Measurements from ENCODE around the gene STXBP3. TPM values are rescaled to one million over a fixed set of nuclear protein-coding genes. Genes with fewer than 3 reads are reported as not detected.

Gene STXBP3
- total and polyA plus RNA-seq, 2 of the 4 experiments (the other 2 are of a cell fraction), result 19.1 to 19.7 TPM

DNA sequence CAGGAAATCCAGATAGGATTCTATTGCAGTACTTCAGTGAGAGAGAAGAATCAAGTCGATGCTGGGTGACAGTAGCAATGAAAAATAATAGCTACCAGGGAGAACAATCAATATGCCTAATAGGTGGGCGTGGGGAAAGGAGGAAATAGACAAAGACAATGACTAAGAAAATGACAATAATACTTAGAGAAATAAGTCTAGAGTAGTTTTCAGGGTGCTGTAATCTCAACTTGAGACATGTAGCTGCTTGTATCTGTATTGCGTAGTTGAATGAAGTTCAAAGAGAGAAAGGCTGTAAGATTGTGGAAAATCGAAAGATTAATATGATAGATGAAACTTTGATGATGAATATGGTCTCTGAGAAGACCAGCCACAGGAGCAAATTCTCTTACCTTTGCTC lies 2.6 kb downstream of the STXBP3 start:
- H3K27me3 ChIP-seq (ENCODE audit: control insufficient read depth, insufficient read depth, low read length), result no peaks in the 10 kb centered on the region

More for the DNA sequence above, 2.6 kb downstream of the STXBP3 start:
- no peak overlapping the region for H2AK9ac ChIP-seq (replicated peaks; ENCODE audit: low read depth, low read length, poor library complexity)
- H3K4me3 ChIP-seq (ENCODE audit: insufficient read depth, low read depth, low read length), result no peak overlapping the region
- H3K9me1 ChIP-seq (ENCODE audit: insufficient read depth, low read length), result 0 out of 2 replicates have a peak, but pooled peaks cover 2% of the 10 kb centered on the region
- H3K79me1 ChIP-seq (ENCODE audit: low read depth in 1 of 2, low read length in 2 of 2), result peaks cover 23 to 35% of the 10 kb centered on the region in 2 experiments
- no peak overlapping the region for H3K18ac ChIP-seq (ENCODE audit: low read depth, low read length)
- no peak overlapping the region for H3K23ac ChIP-seq (ENCODE audit: low read depth, low read length)
- no peaks in the 10 kb centered on the region for H3K9me3 ChIP-seq (ENCODE audit: control insufficient read depth, insufficient read depth, low read length)
- H3K14ac ChIP-seq (replicated peaks; ENCODE audit: low read depth, low read length), result no peak overlapping the region
- H2AK5ac ChIP-seq (ENCODE audit: low read depth, low read length), result no peak overlapping the region
- no peak overlapping the region for H4K91ac ChIP-seq (ENCODE audit: insufficient read depth, low read depth, low read length)
- H3K4me2 ChIP-seq (ENCODE audit: low read depth, low read length), result no peak overlapping the region
- TF ChIP-seq BHLHE40 (IDR thresholded peaks at IDR 0.05; ENCODE audit: low read depth, low read length), result no peak
- no peak for TF ChIP-seq FOS (IDR thresholded peaks at IDR 0.05; ENCODE audit: low read depth, low read length)
- TF ChIP-seq SMC3 (IDR thresholded peaks at IDR 0.05; ENCODE audit: low read depth, low read length), result no peak
- no peak for TF ChIP-seq MAFK (IDR thresholded peaks at IDR 0.05; ENCODE audit: low read depth, low read length)
- TF ChIP-seq, protein P1, sequence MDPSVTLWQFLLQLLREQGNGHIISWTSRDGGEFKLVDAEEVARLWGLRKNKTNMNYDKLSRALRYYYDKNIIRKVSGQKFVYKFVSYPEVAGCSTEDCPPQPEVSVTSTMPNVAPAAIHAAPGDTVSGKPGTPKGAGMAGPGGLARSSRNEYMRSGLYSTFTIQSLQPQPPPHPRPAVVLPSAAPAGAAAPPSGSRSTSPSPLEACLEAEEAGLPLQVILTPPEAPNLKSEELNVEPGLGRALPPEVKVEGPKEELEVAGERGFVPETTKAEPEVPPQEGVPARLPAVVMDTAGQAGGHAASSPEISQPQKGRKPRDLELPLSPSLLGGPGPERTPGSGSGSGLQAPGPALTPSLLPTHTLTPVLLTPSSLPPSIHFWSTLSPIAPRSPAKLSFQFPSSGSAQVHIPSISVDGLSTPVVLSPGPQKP (IDR thresholded peaks at IDR 0.05; ENCODE audit: borderline replicate concordance, low read depth, low read length), result no peak
- TF ChIP-seq MXI1 (IDR thresholded peaks at IDR 0.05; ENCODE audit: borderline replicate concordance, low read depth, low read length), result no peak
- no peak for TF ChIP-seq POLR2A (IDR thresholded peaks at IDR 0.05; ENCODE audit: low read depth, low read length)
- TF ChIP-seq NFE2L2 (IDR thresholded peaks at IDR 0.05; ENCODE audit: low read depth, low read length), result no peak
- no peak for TF ChIP-seq MAZ (IDR thresholded peaks at IDR 0.05; ENCODE audit: borderline replicate concordance, low read depth, low read length)
- no peaks in the 10 kb centered on the region for H3K4me1 ChIP-seq (ENCODE audit: control insufficient read depth, insufficient read depth, low read length)
- H2BK5ac ChIP-seq (ENCODE audit: low read depth, low read length, poor library complexity, severe bottlenecking), result no peak overlapping the region
- CTCF ChIA-PET, result no interaction called here
- H4K20me1 ChIP-seq (ENCODE audit: insufficient read depth, low read length), result peaks cover 6% of the 10 kb centered on the region; the same call in 1 of the 2 replicates
- dilution Hi-C loops (cut with HindIII; ENCODE audit: low sequenced_read_pairs, unreplicated experiment) (no loop called here), intact Hi-C loops (cut with micrococcal nuclease) (no loop called here), in situ Hi-C loops (cut with MboI; ENCODE audit: low sequenced_read_pairs) (loop anchor here (5.0 kb wide), 1 partner anchor 57 kb away; the partner anchor contains the start of gene PRPF38B)
- ATAC-seq (ENCODE audit: low read depth) (no peak), DNase-seq (no peak)
- H3K27ac ChIP-seq (ENCODE audit: insufficient read depth, low read length), result no peak overlapping the region
- H4K5ac ChIP-seq (ENCODE audit: low read depth, low read length), result no peak overlapping the region
- H2BK20ac ChIP-seq (ENCODE audit: low read depth, low read length), result no peak overlapping the region
- no TSS peak for BruUV-seq (replicated peaks)
- H2AFZ ChIP-seq (replicated peaks; ENCODE audit: low read length, poor library complexity), result no peak overlapping the region
- H2BK15ac ChIP-seq (ENCODE audit: low read depth, low read length), result no peak overlapping the region
- no peak overlapping the region for H3K4ac ChIP-seq (ENCODE audit: low read depth, low read length)
- H2BK120ac ChIP-seq (ENCODE audit: low read depth, low read length), result no peak overlapping the region
- H4K8ac ChIP-seq (ENCODE audit: low read depth in 2 of 2, low read length in 2 of 2), result no peak overlapping the region
- H3K36me3 ChIP-seq (ENCODE audit: control insufficient read depth, insufficient read depth, low read length), result peaks cover 8% of the 10 kb centered on the region
- POLR2A ChIA-PET (ENCODE audit: unreplicated experiment), result interaction anchor here (0.6 kb wide), 1 partner anchor 102 kb away, joined by 3 read pairs; no protein-coding TSS in a partner anchor
- no peak overlapping the region for H3K9ac ChIP-seq (ENCODE audit: low read depth, low read length)
- 100% methylated on average over 1 of the region's 4 CpGs for WGBS, 2 experiments (ENCODE audit: extremely low coverage in 2 of 2, insufficient read length in 1 of 2)
- no peak overlapping the region for H3K56ac ChIP-seq (ENCODE audit: extremely low read depth, insufficient read depth, low read length)

Data from IMR-90 (cell line).